GM19468 (cell line): ENCODE measurements around the gene TEX30.

ENCODE experiments used
- ATAC-seq: cut with Tn5 transposase; IDR thresholded peaks from one replicate; pipeline ENCODE4 v1.9.1; 2021; ENCODE audit warnings: mild to moderate bottlenecking, moderate library complexity, moderate number of reproducible peaks; ENCODE audit not compliant: unreplicated experiment; ENCODE audit errors: extremely low read depth

Gene TEX30

DNA sequence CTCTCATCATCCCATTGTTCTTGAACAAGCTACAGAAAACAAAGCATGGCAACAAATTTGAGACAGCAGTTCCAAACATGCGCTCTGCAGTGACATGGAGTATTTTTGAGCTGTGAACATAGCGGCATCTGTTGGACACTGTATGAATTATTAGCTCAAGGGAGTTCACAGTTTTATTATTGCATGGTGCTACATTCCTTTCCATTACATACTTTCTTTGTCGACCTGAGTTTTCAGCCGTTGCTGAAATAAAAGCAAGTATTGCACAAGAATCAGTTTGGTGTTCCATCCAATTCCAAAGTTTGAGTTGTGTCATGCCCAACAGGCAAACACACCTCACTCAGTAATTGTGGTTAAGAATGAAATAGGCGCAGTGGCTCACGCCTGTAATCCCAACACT is 48.7 kb downstream of the TEX30 start:
- no peak for ATAC-seq

DNA sequence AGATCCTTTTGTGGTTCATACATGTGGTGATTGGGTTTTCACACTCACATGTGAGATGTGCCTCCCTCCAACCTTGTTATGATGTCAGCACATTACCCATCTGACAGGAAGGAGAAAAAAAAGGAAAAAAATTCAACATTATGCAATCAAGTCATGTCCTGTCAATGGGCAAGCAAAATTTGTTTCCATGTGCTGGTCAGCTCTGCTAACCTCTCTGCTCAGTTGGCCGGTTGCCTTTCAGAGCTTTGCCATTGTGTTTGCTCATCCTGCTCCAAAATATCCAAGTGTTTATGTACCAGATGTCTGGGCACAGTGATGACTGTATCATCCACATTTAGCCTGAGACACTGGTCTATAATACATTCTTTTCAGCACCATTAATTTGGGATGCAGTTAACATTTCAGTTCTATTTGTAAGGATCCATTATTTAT is 51.8 kb downstream of the TEX30 start:
- ATAC-seq, result no peak

DNA sequence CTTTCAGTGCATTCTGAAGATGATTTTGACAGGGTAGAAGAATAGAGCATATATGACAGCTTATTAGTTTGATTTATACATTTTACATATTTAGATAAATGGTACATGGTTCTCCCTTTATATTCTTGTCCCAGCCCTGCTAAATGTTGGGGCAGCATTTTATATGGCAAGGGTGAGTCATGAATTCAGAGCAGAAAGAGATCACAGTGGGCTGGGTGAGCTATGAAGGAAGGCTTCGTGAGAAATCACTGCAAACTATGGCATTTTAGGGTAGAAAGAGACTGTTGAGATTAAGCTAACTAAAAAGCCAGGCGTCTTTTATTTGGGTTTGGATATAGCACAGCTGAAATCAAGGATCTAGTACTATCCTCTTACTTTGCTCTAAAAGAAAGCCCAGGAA is 54.8 kb downstream of the TEX30 start:
- no peak for ATAC-seq
